ENCODE data around the gene ZNF746.

- TF ChIP-seq CTCF (optimal IDR thresholded peaks at IDR 0.05 in 1 of 3, IDR thresholded peaks at IDR 0.05 in 1 of 3, conservative IDR thresholded peaks at IDR 0.05 in 1 of 3; ENCODE audit: extremely low read depth in 1 of 3, insufficient read depth in 2 of 3, low read length in 3 of 3): no peak
- no peak for TF ChIP-seq EZH2 (IDR thresholded peaks at IDR 0.05; ENCODE audit: low read length)
These were observed 66.0 kb downstream of the ZNF746 start for GRCh38 chr7:149431486-149432120.

Measured in keratinocyte (primary cell).